Epithelial cell of esophagus (primary cell): Measurements from ENCODE around the gene CCNJL.

Experiments used
- DNase-seq: peaks from one replicate; pipeline ENCODE4 v3.0.0; 2010; ENCODE audit warnings: low read depth
- H3K4me3 ChIP-seq: 2 replicates; pipeline ENCODE4 v1.5.1; 2011; ENCODE audit warnings: mild to moderate bottlenecking, low read length, control low read depth
- TF ChIP-seq, protein P1 (sequence below): IDR thresholded peaks from 2 replicates; pipeline ENCODE4 v1.5.1; 2011; ENCODE audit warnings: low read depth, mild to moderate bottlenecking, low read length, control low read depth, inconsistent platforms; ENCODE audit not compliant: insufficient read depth; ENCODE audit errors: missing control alignments

Gene CCNJL

GRCh38 chr5:160245506-160246086 is 66.8 kb downstream of the CCNJL start:
- no peak overlapping the region for H3K4me3 ChIP-seq
- DNase-seq = no peak
- TF ChIP-seq, protein P1, sequence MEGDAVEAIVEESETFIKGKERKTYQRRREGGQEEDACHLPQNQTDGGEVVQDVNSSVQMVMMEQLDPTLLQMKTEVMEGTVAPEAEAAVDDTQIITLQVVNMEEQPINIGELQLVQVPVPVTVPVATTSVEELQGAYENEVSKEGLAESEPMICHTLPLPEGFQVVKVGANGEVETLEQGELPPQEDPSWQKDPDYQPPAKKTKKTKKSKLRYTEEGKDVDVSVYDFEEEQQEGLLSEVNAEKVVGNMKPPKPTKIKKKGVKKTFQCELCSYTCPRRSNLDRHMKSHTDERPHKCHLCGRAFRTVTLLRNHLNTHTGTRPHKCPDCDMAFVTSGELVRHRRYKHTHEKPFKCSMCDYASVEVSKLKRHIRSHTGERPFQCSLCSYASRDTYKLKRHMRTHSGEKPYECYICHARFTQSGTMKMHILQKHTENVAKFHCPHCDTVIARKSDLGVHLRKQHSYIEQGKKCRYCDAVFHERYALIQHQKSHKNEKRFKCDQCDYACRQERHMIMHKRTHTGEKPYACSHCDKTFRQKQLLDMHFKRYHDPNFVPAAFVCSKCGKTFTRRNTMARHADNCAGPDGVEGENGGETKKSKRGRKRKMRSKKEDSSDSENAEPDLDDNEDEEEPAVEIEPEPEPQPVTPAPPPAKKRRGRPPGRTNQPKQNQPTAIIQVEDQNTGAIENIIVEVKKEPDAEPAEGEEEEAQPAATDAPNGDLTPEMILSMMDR = no peak

DNA sequence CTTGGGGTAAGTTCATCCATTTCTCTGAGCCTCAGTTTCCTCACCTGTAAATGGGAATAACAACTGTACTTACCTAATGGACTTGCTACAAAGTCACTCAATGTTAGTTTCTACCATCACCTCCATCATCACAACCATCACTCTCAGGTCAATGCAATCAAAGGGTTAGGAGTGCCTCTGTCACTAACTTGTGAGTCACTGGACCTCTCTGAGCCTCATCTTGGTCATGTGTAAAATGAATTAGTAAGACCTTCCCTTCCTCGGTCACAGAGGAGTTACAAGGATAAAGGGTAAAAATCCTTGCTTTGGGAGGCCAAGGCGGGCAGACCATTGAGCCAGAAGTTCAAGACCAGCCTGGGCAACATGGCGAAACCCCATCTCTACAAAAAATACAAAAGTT is 70.2 kb downstream of the CCNJL start:
- TF ChIP-seq, protein P1 = no peak
- no peak overlapping the region for H3K4me3 ChIP-seq
- peak; percentile 42 for DNase-seq

- no peak for DNase-seq
- H3K4me3 ChIP-seq = no peak overlapping the region
- TF ChIP-seq, protein P1 = no peak
These were observed 72.0 kb downstream of the CCNJL start for GRCh38 chr5:160240350-160240749.

GRCh38 chr5:160237571-160238093 is 74.7 kb downstream of the CCNJL start:
- no peak overlapping the region for H3K4me3 ChIP-seq
- TF ChIP-seq, protein P1 = no peak
- no peak for DNase-seq

GRCh38 chr5:160235731-160236130 is 76.6 kb downstream of the CCNJL start:
- TF ChIP-seq, protein P1 = no peak
- no peak overlapping the region for H3K4me3 ChIP-seq
- DNase-seq = no peak

DNA sequence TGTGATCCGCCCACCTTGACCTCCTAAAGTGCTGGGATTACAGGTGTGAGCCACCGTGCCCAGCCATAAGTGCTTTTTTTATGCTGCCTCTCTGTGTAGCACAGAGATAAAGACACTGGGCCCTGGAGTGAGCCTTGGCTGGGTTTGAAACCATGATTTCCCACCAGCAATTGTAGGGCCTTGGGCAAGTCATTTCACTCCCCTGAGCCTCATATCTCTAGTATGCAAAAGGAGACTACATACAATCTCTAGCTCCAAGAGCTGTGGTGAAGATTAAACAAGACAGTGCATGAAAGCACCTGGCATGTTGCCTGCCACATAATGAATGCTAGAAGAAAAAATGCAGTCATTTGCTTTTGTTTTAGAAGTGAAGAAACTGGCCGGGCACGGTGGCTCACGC is 79.1 kb downstream of the CCNJL start:
- DNase-seq = peak; percentile 88
- H3K4me3 ChIP-seq = no peak overlapping the region
- TF ChIP-seq, protein P1 = no peak

- TF ChIP-seq, protein P1 = no peak
- H3K4me3 ChIP-seq = no peak overlapping the region
- DNase-seq = peak; percentile 44
These were observed 80.5 kb downstream of the CCNJL start for GRCh38 chr5:160231783-160232342.
